Measurements from ENCODE around the gene SLC6A4.

Gene SLC6A4

DNA sequence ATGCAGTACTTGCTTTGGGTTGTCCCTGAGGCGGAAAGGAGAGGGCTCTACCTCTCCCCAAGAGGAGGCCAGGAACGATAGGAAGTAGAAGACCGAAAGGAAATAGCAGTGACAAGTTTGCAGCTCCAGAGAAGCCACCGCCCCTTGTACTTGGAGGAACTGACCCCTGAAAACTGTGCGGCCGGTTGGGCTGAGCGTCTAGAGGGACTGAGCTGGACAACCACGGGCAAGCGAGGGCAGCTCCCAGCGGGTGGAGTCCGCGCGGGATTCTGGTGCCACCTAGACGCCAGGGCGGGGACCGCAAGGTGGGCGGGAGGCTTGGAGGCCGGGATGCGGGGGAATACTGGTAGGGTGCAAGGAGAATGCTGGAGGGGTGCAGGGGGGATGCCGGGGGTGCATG lies 1.3 kb upstream of the SLC6A4 start:
- no peak for TF ChIP-seq EZH2phosphoT487 (IDR thresholded peaks at IDR 0.05; ENCODE audit: low read length)
- TF ChIP-seq, protein P1, sequence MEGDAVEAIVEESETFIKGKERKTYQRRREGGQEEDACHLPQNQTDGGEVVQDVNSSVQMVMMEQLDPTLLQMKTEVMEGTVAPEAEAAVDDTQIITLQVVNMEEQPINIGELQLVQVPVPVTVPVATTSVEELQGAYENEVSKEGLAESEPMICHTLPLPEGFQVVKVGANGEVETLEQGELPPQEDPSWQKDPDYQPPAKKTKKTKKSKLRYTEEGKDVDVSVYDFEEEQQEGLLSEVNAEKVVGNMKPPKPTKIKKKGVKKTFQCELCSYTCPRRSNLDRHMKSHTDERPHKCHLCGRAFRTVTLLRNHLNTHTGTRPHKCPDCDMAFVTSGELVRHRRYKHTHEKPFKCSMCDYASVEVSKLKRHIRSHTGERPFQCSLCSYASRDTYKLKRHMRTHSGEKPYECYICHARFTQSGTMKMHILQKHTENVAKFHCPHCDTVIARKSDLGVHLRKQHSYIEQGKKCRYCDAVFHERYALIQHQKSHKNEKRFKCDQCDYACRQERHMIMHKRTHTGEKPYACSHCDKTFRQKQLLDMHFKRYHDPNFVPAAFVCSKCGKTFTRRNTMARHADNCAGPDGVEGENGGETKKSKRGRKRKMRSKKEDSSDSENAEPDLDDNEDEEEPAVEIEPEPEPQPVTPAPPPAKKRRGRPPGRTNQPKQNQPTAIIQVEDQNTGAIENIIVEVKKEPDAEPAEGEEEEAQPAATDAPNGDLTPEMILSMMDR (IDR thresholded peaks at IDR 0.05; ENCODE audit: low read length), result peak; percentile 40; the same call in 1 of the 2 replicates
- DNase-seq, result no peak
- no peaks in the 10 kb centered on the region for H3K9me2 ChIP-seq (replicated peaks; ENCODE audit: insufficient read depth, low read length)
- no peaks in the 10 kb centered on the region for H3K9me3 ChIP-seq (replicated peaks; ENCODE audit: insufficient read depth, low read length)
- H3K4me3 ChIP-seq (ENCODE audit: low read length), result no peak overlapping the region
- H3K4me2 ChIP-seq (ENCODE audit: low read depth, low read length), result peak overlapping the region; percentile 28; the same call in 1 of the 2 replicates
- no peaks in the 10 kb centered on the region for H3K79me2 ChIP-seq (ENCODE audit: low read length)
- no peaks in the 10 kb centered on the region for H4K20me1 ChIP-seq (ENCODE audit: insufficient read depth, low read length)
- no peak overlapping the region for H3K27ac ChIP-seq (ENCODE audit: low read length)
- no peak overlapping the region for H3K9ac ChIP-seq (ENCODE audit: low read length)
- no peak overlapping the region for H2AFZ ChIP-seq (ENCODE audit: low read length)
- no peaks in the 10 kb centered on the region for H3K4me1 ChIP-seq (ENCODE audit: low read length)
- H3K27me3 ChIP-seq (replicated peaks; ENCODE audit: insufficient read depth, low read length), result peaks cover 30% of the 10 kb centered on the region
- H3K36me3 ChIP-seq (replicated peaks; ENCODE audit: insufficient read depth, low read length), result no peaks in the 10 kb centered on the region
- no peaks in the 10 kb centered on the region for H3F3A ChIP-seq (ENCODE audit: insufficient read depth, low read length)

DNA sequence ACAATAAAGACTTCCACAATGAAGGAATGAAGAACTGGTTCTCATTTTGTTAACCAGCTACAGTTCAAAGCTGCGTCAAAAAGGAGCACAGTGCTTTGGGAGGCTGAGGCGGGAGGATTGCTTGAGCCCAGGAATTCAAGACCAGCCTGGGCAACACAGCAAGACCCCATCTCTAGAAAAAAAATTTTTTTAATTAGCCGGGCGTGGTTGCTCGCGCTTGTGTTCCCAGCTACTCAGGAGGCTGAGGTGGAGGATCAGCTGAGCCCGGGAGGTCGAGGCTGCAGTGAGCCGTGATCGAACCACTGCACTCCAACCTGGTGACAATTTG lies 764 bp upstream of the SLC6A4 start:
- TF ChIP-seq, protein P1 (IDR thresholded peaks at IDR 0.05; ENCODE audit: low read length), result no peak
- no peak for TF ChIP-seq EZH2 (optimal IDR thresholded peaks at IDR 0.05; ENCODE audit: low read depth, low read length)
- no peak for TF ChIP-seq EZH2phosphoT487 (IDR thresholded peaks at IDR 0.05; ENCODE audit: low read length)
- Histone ChIP-seq H3K4me1 (ENCODE audit: low read length) (no peaks in the 10 kb centered on the region), H3K4me2 (ENCODE audit: low read depth, low read length) (peak overlapping the region; percentile 86; the same call in 1 of the 2 replicates), H3K9ac (ENCODE audit: low read length) (no peak overlapping the region), H3F3A (ENCODE audit: insufficient read depth, low read length) (no peaks in the 10 kb centered on the region), H4K20me1 (ENCODE audit: insufficient read depth, low read length) (no peaks in the 10 kb centered on the region), H2AFZ (ENCODE audit: low read length) (no peak overlapping the region), H3K79me2 (ENCODE audit: low read length) (no peaks in the 10 kb centered on the region), H3K9me3 (replicated peaks; ENCODE audit: insufficient read depth, low read length) (no peaks in the 10 kb centered on the region), H3K4me3 (ENCODE audit: low read length) (peak overlapping the region; percentile 49; the same call in 1 of the 2 replicates), H3K27me3 (replicated peaks; ENCODE audit: insufficient read depth, low read length) (peaks cover 30% of the 10 kb centered on the region), H3K27ac (ENCODE audit: low read length) (no peak overlapping the region), H3K9me2 (replicated peaks; ENCODE audit: insufficient read depth, low read length) (no peaks in the 10 kb centered on the region), H3K36me3 (replicated peaks; ENCODE audit: insufficient read depth, low read length) (no peaks in the 10 kb centered on the region)
- DNase-seq, result no peak

DNA sequence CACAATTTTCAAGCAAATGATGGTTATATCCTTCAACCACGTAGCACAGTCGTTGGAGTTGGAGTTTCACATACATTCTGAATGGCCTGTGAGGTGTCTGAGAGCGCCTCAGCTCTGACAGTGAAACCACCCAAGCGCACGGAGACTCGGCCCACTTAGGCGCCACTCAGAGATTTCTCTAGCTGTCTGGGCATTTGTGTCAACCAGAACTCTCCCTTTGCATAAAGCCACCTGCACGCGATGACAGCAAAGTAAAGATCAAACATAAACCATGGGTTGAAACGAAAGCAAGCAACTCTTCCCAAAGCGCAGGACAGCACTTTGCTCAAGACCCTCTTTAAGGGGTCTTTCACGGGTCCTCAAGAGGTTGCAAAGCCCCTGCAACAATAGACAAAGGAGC lies 533 bp downstream of the SLC6A4 start:
- Histone ChIP-seq H3K9ac (ENCODE audit: low read length) (no peak overlapping the region), H4K20me1 (ENCODE audit: insufficient read depth, low read length) (no peaks in the 10 kb centered on the region), H3K27ac (ENCODE audit: low read length) (no peak overlapping the region), H3K4me2 (ENCODE audit: low read depth, low read length) (peak overlapping the region; percentile 86), H3K9me2 (replicated peaks; ENCODE audit: insufficient read depth, low read length) (no peaks in the 10 kb centered on the region), H3K79me2 (ENCODE audit: low read length) (no peaks in the 10 kb centered on the region), H3F3A (ENCODE audit: insufficient read depth, low read length) (no peaks in the 10 kb centered on the region), H3K36me3 (replicated peaks; ENCODE audit: insufficient read depth, low read length) (no peaks in the 10 kb centered on the region), H3K27me3 (replicated peaks; ENCODE audit: insufficient read depth, low read length) (peaks cover 30% of the 10 kb centered on the region), H2AFZ (ENCODE audit: low read length) (0 out of 2 replicates have a peak overlapping the region, but pooled peaks have one; percentile 23), H3K9me3 (replicated peaks; ENCODE audit: insufficient read depth, low read length) (no peaks in the 10 kb centered on the region), H3K4me1 (ENCODE audit: low read length) (no peaks in the 10 kb centered on the region), H3K4me3 (ENCODE audit: low read length) (peak overlapping the region; percentile 49)
- peak; percentile 38 for DNase-seq
- TF ChIP-seq, protein P1 (IDR thresholded peaks at IDR 0.05; ENCODE audit: low read length), result no peak
- TF ChIP-seq EZH2 (optimal IDR thresholded peaks at IDR 0.05; ENCODE audit: low read depth, low read length) (no peak), EZH2phosphoT487 (IDR thresholded peaks at IDR 0.05; ENCODE audit: low read length) (no peak)

Data from MM.1S (cell line).